GM21576 (cell line): ENCODE results near the gene FMN1.
"Not testable (repeated sequence)": the region's sequence is repeated elsewhere in the genome, so short reads cannot be mapped to it uniquely, and the experiment has no call there.

ENCODE experiments used
- ATAC-seq: cut with Tn5 transposase; IDR thresholded peaks from one replicate; pipeline ENCODE4 v1.9.1; 2021; ENCODE audit warnings: mild to moderate bottlenecking, moderate library complexity; ENCODE audit not compliant: unreplicated experiment

Gene FMN1

DNA sequence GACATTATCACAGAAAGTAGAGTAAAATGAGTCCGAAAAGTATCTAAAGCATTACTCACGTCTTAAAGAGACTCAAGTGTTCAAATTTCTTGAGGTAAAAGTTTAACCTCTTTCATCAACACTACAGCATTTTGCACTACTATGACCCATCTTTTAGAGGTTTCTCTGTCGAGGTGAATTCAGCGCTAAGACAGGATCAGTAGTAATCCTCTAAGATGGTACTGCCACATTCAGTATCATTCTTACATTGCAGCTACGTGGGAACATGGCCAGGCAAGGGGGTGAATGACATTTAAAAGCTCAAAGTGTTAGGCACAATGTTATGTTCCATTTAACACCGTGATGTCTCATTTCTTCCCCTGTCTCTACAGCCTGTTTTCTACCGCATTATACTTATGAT lies 210.8 kb downstream of the FMN1 start:
- ATAC-seq: no peak

DNA sequence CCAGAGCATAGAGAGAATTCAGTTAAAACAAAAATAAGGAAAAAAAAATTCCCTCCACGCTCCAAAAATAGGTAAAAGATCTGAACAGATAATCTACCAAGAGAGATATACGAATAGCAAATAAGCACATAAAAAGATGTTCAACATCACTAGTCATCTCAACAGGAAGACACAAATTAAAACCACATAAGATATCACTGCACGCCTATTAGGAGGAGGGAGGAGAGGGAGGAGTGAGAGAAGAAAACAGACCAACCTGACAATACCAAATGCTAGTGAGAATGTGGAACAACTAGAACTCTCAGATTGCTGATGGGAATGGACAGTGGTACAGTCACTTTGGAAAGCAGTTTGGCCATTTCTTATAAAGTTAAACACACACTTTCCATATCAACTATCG lies 212.5 kb downstream of the FMN1 start:
- ATAC-seq: no peak

DNA sequence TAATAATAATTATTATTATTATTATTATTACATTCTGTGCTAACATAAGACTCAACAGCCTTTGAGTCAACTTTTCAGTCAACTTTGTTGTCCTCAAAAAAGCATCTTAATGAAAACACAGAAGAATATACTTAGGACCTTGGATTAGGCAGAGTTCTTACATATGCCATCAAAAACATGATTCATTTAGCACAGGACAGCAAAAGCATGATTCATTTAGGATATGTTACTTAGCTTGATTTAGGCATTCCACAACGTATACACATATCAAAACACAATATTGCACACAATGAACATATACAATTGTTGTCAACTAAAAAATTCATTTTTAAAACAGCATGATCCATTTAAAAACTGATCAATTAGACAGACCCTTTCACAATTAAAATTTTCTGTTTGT lies 213.0 kb downstream of the FMN1 start:
- ATAC-seq: no peak

DNA sequence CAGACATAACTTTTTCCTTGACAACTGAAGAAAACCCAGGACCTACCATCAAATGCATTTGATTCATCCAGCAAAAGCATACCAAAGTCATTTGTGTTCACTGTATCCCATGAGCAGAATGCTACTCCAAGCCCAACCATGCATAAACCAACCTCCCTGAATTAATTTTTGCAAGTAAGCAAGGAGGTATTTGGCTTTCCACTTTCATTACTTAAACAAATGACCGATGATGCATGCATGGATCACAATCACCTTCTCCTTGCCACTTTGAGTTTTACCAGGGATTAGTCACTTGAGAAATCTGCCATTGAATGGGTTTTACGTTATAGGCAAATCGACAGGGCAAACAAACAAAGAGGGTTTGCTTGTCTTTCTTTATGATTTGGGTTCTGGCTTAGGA lies 214.8 kb downstream of the FMN1 start:
- ATAC-seq: no peak

DNA sequence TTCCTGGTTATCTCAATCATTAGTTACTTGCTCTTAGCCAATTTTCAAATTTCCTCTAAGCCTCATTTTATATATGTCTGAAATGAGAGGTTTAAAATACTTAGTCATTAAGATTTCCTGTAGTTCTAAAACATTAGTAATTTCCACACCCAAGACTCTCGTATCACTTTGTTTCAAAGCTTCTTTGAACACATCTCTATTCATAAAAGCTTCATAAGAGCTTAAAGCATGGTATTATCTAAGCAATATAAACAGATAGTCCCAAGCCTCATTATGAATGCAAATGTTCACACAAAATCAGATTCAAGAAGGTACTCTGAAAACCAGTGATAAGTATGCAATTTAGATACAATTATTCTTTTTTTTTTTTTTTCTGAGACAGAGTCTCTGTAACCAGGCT lies 217.0 kb downstream of the FMN1 start:
- ATAC-seq: no peak

DNA sequence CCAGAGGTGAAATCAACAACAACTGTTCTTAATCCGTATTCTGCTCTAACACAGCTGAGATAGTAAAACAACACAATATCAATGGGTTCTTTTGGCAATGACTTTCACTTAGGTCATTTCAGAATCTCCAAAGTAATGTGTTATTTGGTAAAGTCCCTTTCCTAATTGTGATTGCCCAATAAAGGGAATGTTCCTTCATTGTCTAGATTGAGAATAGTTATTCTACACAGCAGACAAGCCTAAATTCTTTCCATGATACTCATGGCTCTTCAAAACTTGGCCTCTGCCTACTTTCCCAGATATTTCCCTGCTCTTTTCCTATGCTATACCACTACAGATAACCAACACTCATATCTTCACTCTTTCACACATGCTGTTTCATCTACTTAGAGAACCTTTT lies 219.8 kb downstream of the FMN1 start:
- no peak for ATAC-seq

DNA sequence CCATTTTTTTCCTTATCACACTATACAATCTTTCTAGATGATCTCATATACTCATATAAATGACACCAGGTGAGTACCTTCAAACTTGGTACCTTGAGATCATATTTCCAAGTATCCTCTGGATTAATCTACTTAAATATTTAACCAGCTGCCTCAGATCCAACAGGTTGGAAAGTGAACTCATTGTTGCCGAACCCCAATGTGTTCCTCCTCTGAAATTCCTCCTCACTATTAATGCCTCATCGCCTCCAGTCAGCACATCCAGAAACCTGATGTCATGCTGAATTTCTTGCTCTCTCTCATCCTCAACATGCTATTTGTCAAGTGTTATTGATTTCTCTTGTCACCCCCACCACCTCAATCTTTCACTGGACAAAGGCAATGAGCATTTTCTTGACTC lies 221.8 kb downstream of the FMN1 start:
- ATAC-seq: no peak

DNA sequence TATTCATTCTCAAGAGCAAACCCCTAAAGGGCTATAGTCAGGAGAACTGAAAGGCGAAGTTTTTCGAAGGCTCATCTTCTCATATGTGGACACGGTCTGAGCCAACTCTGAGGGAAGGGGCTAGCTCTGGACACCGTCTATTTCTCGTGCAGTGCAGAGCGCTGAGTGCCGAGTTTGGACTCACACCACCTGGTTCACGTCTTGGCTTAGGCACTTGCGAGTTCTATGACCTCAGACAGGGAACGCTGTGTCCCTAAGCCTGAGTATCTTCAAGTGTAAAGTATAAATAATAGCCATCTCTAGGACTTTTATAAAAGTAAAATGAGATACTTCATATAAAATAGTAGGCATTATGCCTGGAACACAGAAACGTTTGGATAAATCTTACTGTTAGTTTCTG lies 223.7 kb downstream of the FMN1 start:
- no peak for ATAC-seq

DNA sequence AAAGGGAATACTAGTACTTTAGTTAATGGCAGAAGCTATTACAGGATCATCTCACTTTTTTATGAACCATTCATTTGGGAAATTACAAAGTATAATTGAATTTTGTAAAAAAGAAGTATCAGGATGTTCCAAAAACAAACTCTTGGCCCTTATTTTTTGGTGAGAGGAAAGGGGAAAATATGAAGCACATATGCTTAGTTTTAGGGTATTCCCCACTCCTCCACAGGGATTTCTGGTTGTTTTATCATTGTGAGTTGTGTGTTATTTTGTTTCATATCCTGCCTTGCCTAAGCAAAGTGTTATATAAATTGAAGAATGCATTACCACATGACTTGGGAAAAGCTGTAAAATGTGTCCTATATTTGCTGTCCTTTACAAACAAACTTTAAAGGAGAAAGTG lies 227.0 kb downstream of the FMN1 start:
- no peak for ATAC-seq

DNA sequence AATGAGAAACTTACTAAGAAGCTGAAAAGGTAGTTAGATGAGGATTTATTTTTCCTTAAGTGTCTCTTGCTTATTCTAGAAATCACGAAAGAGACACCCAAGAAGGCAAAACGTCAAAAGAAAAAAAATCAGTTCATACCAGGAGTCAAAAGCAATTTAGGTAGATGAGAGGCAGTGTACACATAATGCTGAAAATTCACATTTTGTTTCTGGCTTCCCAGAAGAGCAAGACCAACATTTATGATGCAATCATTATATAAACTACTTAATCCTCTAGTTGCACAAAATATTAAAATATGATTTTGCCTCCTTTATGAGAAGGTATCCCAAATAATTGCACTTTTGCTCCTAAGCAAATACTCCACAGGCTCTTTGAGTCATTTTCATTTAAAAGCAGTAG lies 228.0 kb downstream of the FMN1 start:
- no peak for ATAC-seq

DNA sequence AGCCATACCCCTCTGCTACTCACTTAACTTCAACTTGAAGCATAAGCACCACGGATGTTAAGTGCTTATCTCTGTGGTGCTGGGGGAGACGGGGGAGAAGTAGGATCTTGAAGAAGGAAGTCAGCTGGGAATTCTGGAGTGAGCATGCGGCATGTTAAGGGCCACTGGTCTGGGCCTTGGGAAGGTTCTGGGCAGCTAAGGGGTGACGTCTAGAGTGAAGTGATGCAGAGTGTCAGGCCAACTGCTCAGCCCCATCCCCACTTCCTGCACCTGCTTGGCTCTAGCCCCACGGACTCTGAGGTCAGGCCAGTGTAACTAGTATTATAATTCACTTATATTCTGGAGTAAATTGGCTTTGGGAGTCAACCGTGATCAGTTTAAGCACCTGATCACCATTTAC lies 228.6 kb downstream of the FMN1 start:
- no peak for ATAC-seq

DNA sequence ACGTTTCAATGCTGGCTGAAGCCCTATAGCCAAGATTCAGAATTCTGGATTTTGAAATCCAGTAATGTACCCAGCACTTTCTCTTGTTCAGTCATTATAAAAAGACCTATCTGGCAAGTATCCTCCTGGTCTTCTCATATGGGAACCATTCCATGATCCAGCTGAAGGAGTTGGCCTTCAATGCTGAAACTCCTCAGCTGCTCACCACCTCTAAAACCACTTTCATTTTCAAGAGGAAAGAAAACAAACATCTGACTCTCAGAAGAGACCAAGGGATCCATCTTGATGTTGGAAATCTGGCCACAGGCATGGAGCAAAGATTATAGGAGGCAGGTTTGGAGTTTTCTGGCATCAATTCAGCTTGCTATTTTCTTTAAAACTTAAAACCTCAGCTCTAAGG lies 235.4 kb downstream of the FMN1 start:
- ATAC-seq: no peak

DNA sequence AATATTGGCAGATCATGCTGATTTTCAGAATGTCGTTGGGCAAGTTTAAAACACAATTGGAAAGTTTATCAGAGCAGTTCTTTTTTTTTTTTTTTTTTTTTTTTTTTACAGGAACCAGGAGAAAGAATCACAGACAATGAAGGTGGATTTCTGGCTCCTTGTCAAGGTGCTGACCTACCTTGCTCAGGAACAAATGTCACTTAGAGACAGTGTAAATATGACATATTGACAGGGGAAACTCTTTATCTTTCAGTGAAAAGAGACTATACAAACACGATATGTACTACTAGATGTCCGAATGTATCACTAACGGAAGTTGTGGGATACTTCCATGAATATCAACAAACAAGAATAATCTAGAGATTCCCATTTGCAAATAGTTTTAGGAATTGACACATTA lies 237.3 kb downstream of the FMN1 start:
- ATAC-seq: no peak

DNA sequence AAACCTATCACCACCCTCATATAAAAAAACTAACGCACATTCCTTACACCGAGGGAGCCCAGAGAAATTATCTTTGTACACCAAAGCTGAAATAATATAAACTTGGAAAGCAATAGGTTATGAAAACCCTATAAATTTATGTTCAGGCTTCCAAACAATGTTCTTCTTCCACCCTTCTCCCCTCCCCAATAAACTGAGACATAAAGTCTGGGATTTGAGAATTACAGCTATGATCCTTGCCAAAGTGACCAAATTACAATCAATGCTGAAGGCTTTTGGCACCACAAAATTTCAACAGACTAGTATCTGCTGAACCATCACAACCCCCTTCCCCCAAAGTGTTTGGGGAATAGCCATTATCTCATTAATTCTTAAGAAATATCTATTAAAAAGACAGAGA lies 237.8 kb downstream of the FMN1 start:
- no peak for ATAC-seq

DNA sequence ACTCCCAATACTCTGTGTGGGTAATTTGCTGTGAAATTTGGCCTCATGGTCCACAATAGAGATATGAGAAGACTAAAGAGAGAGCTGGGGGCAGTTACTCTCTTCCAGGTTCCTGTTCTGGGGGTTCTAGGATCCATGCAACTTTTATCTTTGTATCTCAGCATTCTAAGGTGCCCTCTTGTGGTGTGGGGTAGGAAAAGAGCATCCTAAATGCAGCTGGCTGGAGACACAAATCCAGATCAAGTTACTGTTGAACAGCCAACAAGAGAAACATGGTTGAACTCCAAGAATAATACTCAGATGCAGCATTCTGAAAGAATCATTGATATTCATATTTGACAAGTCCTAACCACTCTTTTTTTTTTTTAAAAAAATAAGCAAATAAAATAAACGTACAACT lies 238.5 kb downstream of the FMN1 start:
- ATAC-seq: no peak

DNA sequence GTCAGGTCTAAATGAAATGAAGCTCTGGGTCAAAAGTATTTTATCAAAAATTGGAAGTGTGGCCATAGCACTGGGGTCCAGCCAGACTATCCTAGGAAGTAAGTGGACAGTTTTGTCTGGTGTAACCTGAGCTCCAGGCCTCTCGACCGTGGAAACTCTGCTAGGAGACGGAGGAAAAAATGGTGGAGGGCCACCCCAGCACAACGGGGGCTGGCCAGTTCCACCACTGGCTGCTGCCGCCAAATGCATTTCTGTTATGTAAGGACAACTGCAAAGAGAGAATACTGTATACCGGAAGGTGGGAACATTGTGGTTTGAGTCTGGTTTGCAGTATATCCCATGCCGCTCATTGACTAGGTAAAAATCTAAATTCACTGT lies 241.0 kb downstream of the FMN1 start:
- ATAC-seq: no peak

DNA sequence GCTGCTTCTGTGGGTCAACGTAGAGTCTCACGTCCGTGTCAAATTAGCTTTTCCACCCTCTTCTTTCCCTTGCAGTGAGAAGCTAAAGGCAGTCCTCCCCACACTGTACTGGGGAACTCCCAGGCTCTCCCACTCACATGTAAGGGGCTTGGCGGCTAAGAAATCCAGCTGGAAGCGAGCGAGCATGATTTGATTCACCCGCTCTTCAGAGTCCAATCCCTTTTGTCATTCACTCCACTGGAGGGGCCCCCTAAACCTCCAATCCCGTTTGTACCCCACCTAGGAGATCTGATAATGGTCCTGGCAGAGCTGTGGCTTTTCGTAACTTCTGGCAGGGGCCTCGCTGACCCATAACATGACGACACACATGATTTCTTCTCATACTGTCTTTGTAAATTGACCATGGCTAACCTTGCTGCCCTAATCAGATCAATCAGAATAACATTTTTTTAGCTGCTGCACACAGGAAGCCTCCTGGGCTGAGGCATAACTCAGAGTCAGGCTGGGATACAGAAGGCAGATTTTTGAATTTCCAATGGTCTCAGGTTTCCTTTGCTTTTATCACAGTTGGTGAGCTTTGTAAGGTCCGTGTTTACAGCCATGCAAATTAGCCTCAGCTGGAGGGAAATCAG lies 241.5 kb downstream of the FMN1 start:
- no peak for ATAC-seq

DNA sequence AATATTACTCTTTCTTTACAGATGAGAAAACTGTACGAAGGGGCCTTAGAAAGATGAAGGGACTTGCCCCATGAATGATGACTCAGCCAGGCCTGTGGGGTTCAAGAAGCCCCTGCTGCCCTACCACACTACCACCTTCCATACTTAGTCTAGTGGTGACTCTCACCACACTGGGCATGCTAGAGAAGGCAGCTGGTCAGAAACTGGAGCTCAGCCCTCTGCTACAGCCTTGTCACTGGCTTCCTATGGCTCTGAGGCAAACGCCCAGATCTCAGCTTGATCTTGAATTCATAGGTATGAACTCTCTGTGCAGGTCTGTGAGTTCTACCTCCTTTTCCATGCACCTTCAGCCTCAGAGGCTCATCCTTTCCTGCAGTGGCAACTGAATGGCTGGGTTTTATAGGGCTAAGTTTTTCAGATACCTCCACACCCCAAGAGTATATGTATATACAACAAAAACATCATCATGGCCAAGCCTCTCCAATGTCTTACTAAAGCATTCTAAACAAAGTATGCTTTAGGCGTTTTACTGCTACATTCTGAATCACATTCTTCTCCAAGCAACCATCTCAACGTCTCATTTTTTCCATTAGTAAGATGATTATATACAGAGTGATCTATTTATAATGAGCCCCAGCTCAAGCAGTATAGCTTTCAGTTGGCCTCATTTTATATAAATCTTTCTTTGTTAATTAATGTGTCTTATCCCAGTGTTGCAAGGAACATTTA lies 242.6 kb downstream of the FMN1 start:
- ATAC-seq: no peak

DNA sequence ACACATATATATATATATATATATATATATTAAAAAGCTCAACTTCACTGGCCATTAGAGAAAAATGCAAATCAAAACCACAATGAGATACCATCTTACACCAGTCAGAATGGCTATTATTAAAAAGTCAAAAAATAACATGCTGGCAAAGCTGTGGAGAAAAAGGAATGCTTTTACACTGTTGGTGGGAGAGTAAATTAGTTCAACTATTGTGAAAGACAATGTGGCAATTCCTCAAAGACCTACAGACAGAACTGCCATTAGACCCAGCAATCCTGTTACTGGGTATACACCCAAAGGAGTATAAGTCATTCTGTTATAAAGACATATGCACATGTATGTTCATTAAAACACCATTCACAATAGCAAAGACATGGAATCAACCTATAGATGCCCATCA lies 244.5 kb downstream of the FMN1 start:
- ATAC-seq: not testable (repeated sequence)

DNA sequence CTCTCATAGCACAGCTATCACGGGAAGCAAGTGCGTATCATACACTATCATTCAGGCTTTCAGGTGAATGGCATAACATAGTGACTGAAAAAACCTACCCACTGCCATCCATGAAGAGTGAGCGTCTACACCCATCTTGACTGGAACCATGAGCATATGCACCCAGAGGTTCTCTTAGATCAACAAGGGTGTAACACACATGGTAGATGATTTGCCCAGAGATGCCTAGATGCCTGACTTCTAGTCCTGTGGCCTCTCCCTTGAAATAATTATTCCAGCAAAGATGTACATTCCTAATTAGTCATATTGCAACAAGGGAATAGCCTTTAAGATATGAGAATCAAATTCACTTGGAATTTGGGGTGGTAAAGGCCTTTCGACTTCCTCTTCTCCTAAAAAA lies 248.3 kb downstream of the FMN1 start:
- no peak for ATAC-seq

DNA sequence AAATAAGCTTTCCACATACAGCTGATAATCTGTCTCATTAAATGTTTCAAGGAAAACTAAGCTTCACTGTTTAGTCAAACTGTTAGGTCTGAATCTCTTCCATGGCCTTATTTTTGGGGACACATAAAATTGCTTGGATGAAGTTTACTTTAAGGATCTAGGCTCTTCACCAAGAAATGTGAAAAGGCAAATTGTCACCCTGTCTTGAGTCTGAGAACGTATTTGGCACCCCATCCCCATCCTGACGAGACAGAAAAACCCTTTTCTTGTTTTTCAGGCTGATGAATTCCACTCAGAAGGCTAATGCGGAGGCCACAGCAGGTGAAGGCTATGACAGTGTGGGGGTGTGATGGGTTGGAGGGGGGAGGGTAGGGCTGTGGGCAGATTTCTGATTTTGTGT lies 250.1 kb downstream of the FMN1 start:
- no peak for ATAC-seq

DNA sequence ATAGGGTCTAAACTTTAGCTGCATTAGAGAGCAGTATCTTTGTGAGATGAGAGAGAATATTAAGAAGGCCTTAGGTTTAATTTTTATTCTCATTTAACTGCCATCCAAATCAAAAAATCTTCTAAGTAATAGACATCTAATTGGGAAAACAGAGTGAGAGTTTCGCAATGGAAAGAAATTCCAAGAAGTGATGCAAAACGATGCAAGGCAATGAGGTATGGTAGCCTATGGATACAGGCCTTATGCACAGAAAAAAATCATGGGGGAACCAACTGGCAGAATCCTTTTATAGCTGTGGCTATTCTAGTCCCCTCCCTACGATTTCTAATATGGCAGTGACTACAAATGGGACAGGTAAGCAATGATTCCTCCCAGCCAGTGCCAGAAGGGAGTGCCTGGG lies 250.8 kb downstream of the FMN1 start:
- ATAC-seq: no peak

DNA sequence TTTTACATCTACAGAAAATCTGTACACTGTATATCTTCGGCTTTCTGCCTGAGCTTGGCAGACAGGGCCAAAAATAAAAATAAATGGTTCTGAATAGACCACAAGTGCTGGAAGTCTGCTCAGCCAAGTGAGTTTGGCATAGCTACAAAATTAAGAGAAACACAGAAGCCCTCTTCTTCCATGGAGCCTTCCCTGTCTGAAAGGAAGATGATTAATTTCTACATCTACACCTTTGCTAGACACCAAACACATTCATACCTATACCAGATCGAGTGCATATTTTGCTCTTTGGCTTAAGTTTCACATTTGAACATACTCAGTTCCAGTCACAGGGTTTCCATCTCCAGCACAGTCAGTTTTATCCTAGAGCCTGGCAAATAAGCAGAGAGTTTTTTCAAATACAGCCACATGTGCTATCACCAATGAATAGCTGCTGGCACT lies 252.1 kb downstream of the FMN1 start:
- ATAC-seq: no peak
